Measurements from ENCODE around the gene CCDC106. TPM values are rescaled to one million over a fixed set of nuclear protein-coding genes. Genes with fewer than 3 reads are reported as not detected.
A peak's percentile ranks its signal among the peaks of the same experiment; 100 is the strongest.

Gene CCDC106
- total and polyA plus RNA-seq, 7 experiments from 2014 or later, result 2.1 to 9.6 (median 3.7) TPM

DNA sequence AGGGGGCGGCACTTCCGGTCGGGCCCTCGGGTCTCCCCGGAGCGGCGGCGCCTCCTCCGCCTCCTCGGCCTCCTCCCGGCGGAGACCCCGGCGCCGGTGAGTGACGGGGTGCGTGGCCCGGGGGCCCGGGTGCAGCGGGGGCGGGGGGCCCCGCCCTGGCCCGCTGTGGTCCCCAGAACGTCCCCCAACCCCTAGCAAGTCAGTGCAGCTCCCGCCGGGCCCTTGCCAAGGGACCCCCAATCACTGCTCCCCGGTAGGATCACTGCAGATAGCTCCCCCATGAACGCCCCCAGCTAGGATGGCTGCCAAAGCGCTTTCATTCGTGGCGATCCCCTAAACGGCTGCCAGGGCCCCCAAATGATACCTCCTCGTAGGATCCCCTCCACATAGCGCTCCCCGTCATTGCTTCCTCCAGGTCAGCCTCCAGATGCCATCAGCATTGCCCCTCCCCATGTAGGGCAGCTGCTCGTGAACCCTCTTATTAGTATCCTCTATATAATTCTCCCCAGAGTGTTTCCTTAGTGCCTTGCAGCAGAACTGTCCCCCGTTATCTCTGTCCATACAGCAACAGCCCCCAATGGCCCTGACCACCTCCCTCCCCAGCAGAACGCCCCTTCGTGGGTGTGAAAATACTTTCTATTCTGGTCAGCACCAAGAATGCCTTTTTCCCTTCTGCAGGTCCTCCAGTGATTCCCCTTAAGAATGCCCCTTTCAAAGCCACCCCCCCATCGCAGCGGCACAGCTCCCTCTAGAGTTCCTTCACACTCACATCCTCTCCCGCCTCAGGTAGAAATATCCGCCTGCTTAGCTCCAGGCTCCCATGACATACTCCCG is 42.2 kb upstream of the CCDC106 start, which contains the start of gene ZNF865:
ZNF865 (plus strand) TSS at position 11 of the 834 bp plus-strand sequence. CDS start 7,972 bp downstream, outside the sequence.
- DNase-seq, result peak; percentile 46 to 76 (median 68)
- POLR2A ChIA-PET, result interaction anchor here (0.6 to 6.9 kb wide), 22 partner anchors 10 to 351 kb away, joined by 3 to 76 read pairs (median 5); partner anchors contain the start of genes U2AF2, ZNF581, ZNF628 and ZNF784
- CTCF ChIA-PET, result interaction anchor here (0.6 to 3.5 kb wide), 19 partner anchors 12 to 465 kb away, joined by 3 to 42 read pairs (median 5); partner anchors contain the start of genes U2AF2, ZNF579, ZNF628 and ZNF784
- Histone ChIP-seq H3K9me3 (ENCODE audit: control insufficient read depth in 2 of 3, low read length in 3 of 3) (no peaks in the 10 kb centered on the region), H3K4me1 (ENCODE audit: control insufficient read depth in 2 of 2, insufficient read depth in 2 of 2, low read length in 2 of 2) (peaks cover 7 to 16% of the 10 kb centered on the region in 2 donors), H3K27me3 (ENCODE audit: control insufficient read depth in 2 of 2, insufficient read depth in 2 of 2, low read length in 2 of 2) (no peaks in the 10 kb centered on the region), H3K27ac (ENCODE audit: low read depth, low read length) (peak within 1 kb of the TSS; percentile 90), H3K36me3 (ENCODE audit: control insufficient read depth in 2 of 3, insufficient read depth in 3 of 3, low read length in 3 of 3) (peaks cover 0 to 21% (median 0%) of the 10 kb centered on the region in 3 experiments), H3K4me3 (ENCODE audit: low read length) (peak within 1 kb of the TSS; percentile 78)
- Mint-ChIP-seq H3K36me3 (peaks cover 0 to 29% (median 8%) of the 10 kb centered on the region in 5 donors), H3K4me3 (peak within 1 kb of the TSS; percentile 90 to 99 (median 93)), H3K27me3 (peaks cover 0 to 3% (median 0%) of the 10 kb centered on the region in 5 donors), H3K9me3 (peaks cover 0 to 1% (median 0%) of the 10 kb centered on the region in 11 donors), H3K4me1 (peaks cover 41 to 73% (median 69%) of the 10 kb centered on the region in 7 donors), H3K27ac (peak within 1 kb of the TSS; percentile 77 to 98 (median 94))
- peak; percentile 52 for ATAC-seq
- intact Hi-C loops (cut with micrococcal nuclease), result loop anchor here (1.0 to 5.0 kb wide), 13 partner anchors 18 to 1469 kb away; partner anchors contain the start of genes PPP1R12C (in 2 of the 2), ZNF579 (in 2 of the 2), ZNF784 (in 2 of the 2) and CNOT3 (in 1 of the 2)

DNA sequence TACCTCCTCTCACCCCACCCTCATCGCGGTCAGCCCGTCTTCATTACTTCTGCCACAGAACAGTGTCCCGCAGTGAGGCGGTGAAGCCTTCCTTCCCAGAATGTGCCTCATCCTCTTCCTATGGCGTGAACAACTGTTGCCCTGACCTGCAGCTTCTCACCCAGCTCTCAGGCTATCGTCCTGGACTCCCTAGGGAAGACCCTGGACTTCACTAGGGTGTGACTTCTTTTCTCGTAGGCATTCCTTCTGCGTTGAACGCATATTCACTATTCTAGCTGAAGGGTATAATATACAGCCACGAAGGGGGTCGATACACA is 41.6 kb upstream of the CCDC106 start:
- Mint-ChIP-seq H3K9me3 (no peaks in the 10 kb centered on the region), H3K27ac (peak overlapping the region; percentile 77 to 98 (median 94)), H3K36me3 (peaks cover 0 to 31% (median 8%) of the 10 kb centered on the region in 5 donors), H3K4me1 (peaks cover 41 to 73% (median 66%) of the 10 kb centered on the region in 7 donors), H3K27me3 (peaks cover 0 to 3% (median 0%) of the 10 kb centered on the region in 5 donors), H3K4me3 (peak overlapping the region; percentile 90 to 99 (median 93))
- Histone ChIP-seq H3K4me3 (ENCODE audit: low read length) (peak overlapping the region; percentile 78), H3K36me3 (ENCODE audit: control insufficient read depth in 2 of 3, insufficient read depth in 3 of 3, low read length in 3 of 3) (peaks cover 0 to 23% (median 0%) of the 10 kb centered on the region in 3 experiments), H3K27ac (ENCODE audit: low read depth, low read length) (peak overlapping the region; percentile 90), H3K4me1 (ENCODE audit: control insufficient read depth in 2 of 2, insufficient read depth in 2 of 2, low read length in 2 of 2) (peaks cover 7 to 12% of the 10 kb centered on the region in 2 donors), H3K27me3 (ENCODE audit: control insufficient read depth in 2 of 2, insufficient read depth in 2 of 2, low read length in 2 of 2) (no peaks in the 10 kb centered on the region), H3K9me3 (ENCODE audit: control insufficient read depth in 2 of 3, low read length in 3 of 3) (no peaks in the 10 kb centered on the region)
- ATAC-seq, result no peak
- ChIA-PET POLR2A (interaction anchor here (0.6 to 6.9 kb wide), 18 partner anchors 10 to 351 kb away, joined by 3 to 76 read pairs (median 6); partner anchors contain the start of genes U2AF2, ZNF581, ZNF628 and ZNF784), CTCF (interaction anchor here (0.6 to 3.5 kb wide), 20 partner anchors 12 to 465 kb away, joined by 3 to 42 read pairs (median 5); partner anchors contain the start of genes U2AF2, ZNF579, ZNF628 and ZNF784)
- DNase-seq, result no peak
- intact Hi-C loops (cut with micrococcal nuclease), result loop anchor here (1.0 to 5.0 kb wide), 4 partner anchors 25 to 1144 kb away; partner anchors contain the start of genes LENG9 (in 1 of the 2) and PPP1R12C (in 1 of the 2)

DNA sequence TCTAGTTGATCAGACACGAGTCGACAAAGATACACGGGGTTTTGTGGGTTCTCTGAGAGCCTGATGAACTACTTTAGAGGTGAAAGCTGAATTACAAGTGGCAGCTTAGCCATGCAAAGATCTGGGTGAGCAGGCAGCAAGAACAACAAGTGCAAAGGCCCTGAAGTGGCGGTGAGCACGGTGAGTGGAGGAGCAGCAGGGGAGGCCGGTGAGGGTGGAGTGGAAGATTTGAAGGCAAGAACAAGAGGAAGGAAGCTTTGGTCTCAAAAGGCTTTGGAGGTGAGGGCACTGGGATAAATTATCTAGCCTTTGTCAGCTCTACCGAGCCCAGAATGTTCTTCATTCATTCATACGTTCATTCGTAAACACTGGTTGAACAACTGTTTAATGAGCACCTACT is 41.2 kb upstream of the CCDC106 start:
- Mint-ChIP-seq H3K4me3 (peak overlapping the region; percentile 90 to 99 (median 93)), H3K27ac (peak overlapping the region; percentile 74 to 98 (median 93)), H3K9me3 (no peaks in the 10 kb centered on the region), H3K4me1 (peaks cover 41 to 73% (median 64%) of the 10 kb centered on the region in 7 donors), H3K36me3 (peaks cover 0 to 31% (median 8%) of the 10 kb centered on the region in 5 donors), H3K27me3 (peaks cover 0 to 3% (median 0%) of the 10 kb centered on the region in 5 donors)
- Histone ChIP-seq H3K36me3 (ENCODE audit: control insufficient read depth in 2 of 3, insufficient read depth in 3 of 3, low read length in 3 of 3) (peaks cover 0 to 23% (median 0%) of the 10 kb centered on the region in 3 experiments), H3K4me3 (ENCODE audit: low read length) (peak overlapping the region; percentile 78), H3K4me1 (ENCODE audit: control insufficient read depth in 2 of 2, insufficient read depth in 2 of 2, low read length in 2 of 2) (peaks cover 7 to 12% of the 10 kb centered on the region in 2 donors), H3K9me3 (ENCODE audit: control insufficient read depth in 2 of 3, low read length in 3 of 3) (no peaks in the 10 kb centered on the region), H3K27ac (ENCODE audit: low read depth, low read length) (peak overlapping the region; percentile 90), H3K27me3 (ENCODE audit: control insufficient read depth in 2 of 2, insufficient read depth in 2 of 2, low read length in 2 of 2) (no peaks in the 10 kb centered on the region)
- no peak for ATAC-seq
- ChIA-PET CTCF (interaction anchor here (0.6 to 3.5 kb wide), 19 partner anchors 11 to 375 kb away, joined by 3 to 42 read pairs (median 5); partner anchors contain the start of genes U2AF2, ZNF579, ZNF628 and ZNF784), POLR2A (interaction anchor here (1.0 to 6.9 kb wide), 15 partner anchors 11 to 352 kb away, joined by 3 to 76 read pairs (median 7); partner anchors contain the start of genes U2AF2, ZNF581, ZNF628 and ZNF784)
- intact Hi-C loops (cut with micrococcal nuclease), result loop anchor here (1.0 to 5.0 kb wide), 4 partner anchors 24 to 1145 kb away; partner anchors contain the start of genes LENG9 (in 1 of the 2) and PPP1R12C (in 1 of the 2)
- DNase-seq, result no peak

DNA sequence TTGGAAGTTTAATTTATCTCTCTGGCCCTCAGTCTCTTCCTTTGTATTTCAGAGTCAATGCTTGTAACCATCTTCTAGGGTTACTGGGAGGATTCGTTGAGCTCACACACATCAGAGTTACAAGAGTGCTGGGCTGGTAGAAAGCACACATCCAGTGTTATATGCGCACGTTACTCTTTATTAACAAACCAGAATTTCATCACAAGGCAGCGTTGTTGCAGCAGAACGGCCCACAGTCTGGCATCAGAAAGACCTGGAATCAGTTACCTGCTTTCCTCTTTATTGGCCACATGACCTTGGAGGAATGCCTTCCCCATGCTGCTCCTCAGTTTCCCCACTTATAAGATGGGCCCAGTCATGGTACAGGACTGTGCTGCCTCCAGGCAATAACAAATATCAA is 38.7 kb upstream of the CCDC106 start:
- CTCF ChIA-PET, result interaction anchor here (0.8 kb wide), 1 partner anchor 24 kb away, joined by 4 read pairs; no protein-coding TSS in a partner anchor
- Mint-ChIP-seq H3K27ac (peak overlapping the region in 5 of 9 donors; percentile 9 to 59 (median 31)), H3K36me3 (peaks cover 0 to 29% (median 8%) of the 10 kb centered on the region in 5 donors), H3K9me3 (no peaks in the 10 kb centered on the region), H3K4me1 (peaks cover 44 to 70% (median 63%) of the 10 kb centered on the region in 7 donors), H3K27me3 (peaks cover 0 to 3% (median 0%) of the 10 kb centered on the region in 5 donors), H3K4me3 (no peak overlapping the region)
- Histone ChIP-seq H3K4me1 (ENCODE audit: control insufficient read depth in 2 of 2, insufficient read depth in 2 of 2, low read length in 2 of 2) (peaks cover 7 to 12% of the 10 kb centered on the region in 2 donors), H3K36me3 (ENCODE audit: control insufficient read depth in 2 of 3, insufficient read depth in 3 of 3, low read length in 3 of 3) (peaks cover 0 to 35% (median 3%) of the 10 kb centered on the region in 3 experiments), H3K9me3 (ENCODE audit: control insufficient read depth in 2 of 3, low read length in 3 of 3) (no peaks in the 10 kb centered on the region), H3K27ac (ENCODE audit: low read depth, low read length) (no peak overlapping the region), H3K4me3 (ENCODE audit: low read length) (no peak overlapping the region), H3K27me3 (ENCODE audit: control insufficient read depth in 2 of 2, insufficient read depth in 2 of 2, low read length in 2 of 2) (no peaks in the 10 kb centered on the region)
- no peak for ATAC-seq
- DNase-seq, result no peak
- intact Hi-C loops (cut with micrococcal nuclease), result loop anchor here in 1 of 2 donors (5.0 kb wide), 1 partner anchor 1147 kb away; the partner anchor contains the start of gene LENG9
- POLR2A ChIA-PET, result interaction anchor here (6.9 kb wide), 1 partner anchor 16 kb away, joined by 76 read pairs; the partner anchor contains the start of gene ZNF784

DNA sequence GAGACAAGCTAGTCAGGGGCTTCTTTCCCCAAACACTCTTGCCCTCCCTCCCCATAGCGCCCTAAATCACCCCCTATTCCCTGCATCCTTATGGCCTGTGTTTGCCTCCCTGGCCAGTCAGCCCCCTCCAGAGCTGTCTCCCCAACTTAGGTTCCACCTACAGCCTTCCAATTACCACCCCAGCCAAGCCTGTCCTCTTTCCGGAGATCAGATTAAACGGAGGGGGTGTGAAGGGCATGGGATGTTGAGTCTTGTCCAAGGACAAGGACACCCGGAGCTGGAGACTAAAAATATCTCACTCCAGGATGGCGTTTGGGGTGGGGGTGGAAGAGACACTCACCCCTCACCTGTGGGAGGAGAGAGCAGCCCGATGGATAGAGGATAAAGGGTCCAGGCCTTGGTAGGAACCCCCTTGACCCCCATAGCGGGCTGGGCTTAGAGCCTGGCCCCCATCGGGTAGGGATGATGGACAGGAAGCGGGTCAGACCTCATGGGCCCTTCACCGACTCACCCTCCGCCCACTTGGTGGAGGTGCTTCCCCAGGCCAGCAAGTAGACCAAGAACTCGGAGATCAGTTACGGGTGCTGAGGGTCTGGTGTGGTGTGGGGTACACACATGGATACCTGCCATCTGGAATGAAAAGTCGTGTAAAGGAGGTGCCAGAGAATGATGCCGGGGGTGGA is 36.6 kb upstream of the CCDC106 start:
- Histone ChIP-seq H3K36me3 (ENCODE audit: control insufficient read depth in 2 of 3, insufficient read depth in 3 of 3, low read length in 3 of 3) (peaks cover 0 to 50% (median 3%) of the 10 kb centered on the region in 3 experiments), H3K4me3 (ENCODE audit: low read length) (no peak overlapping the region), H3K27ac (ENCODE audit: low read depth, low read length) (no peak overlapping the region), H3K4me1 (ENCODE audit: control insufficient read depth in 2 of 2, insufficient read depth in 2 of 2, low read length in 2 of 2) (peaks cover 5 to 6% of the 10 kb centered on the region in 2 donors), H3K27me3 (ENCODE audit: control insufficient read depth in 2 of 2, insufficient read depth in 2 of 2, low read length in 2 of 2) (no peaks in the 10 kb centered on the region), H3K9me3 (ENCODE audit: control insufficient read depth in 2 of 3, low read length in 3 of 3) (no peaks in the 10 kb centered on the region)
- no peaks in the 10 kb centered on the region for H3K27me3 Mint-ChIP-seq
- no peaks in the 10 kb centered on the region for H3K9me3 Mint-ChIP-seq
- intact Hi-C loops (cut with micrococcal nuclease), result no loop called here
- no peak for ATAC-seq
- H3K27ac Mint-ChIP-seq, result peak overlapping the region in 6 of 9 donors; percentile 10 to 62 (median 30)
- H3K4me3 Mint-ChIP-seq, result no peak overlapping the region
- ChIA-PET POLR2A (interaction anchor here (0.7 kb wide), 1 partner anchor 12 kb away, joined by 3 read pairs; the partner anchor contains the start of gene ZNF524), CTCF (no interaction called here)
- DNase-seq, result no peak
- peaks cover 0 to 29% (median 8%) of the 10 kb centered on the region in 5 donors for H3K36me3 Mint-ChIP-seq
- H3K4me1 Mint-ChIP-seq, result peaks cover 31 to 56% (median 49%) of the 10 kb centered on the region in 7 donors

Measured in naive thymus-derived CD4-positive, alpha-beta T cell (primary cell).